NT2/D1 (cell line): Measurements from ENCODE around the gene OR2V1.
"Not testable (repeated sequence)": the region's sequence is repeated elsewhere in the genome, so short reads cannot be mapped to it uniquely, and the experiment has no call there.

ENCODE experiments used
- DNase-seq: peaks from one replicate; pipeline ENCODE4 v3.0.0-alpha.2; 2011; ENCODE audit warnings: low read depth, low spot score
- H3K27me3 ChIP-seq: 2 replicates; pipeline ENCODE4 v1.6.0; 2011; ENCODE audit warnings: mild to moderate bottlenecking; ENCODE audit not compliant: insufficient read length, insufficient read depth
- H3K36me3 ChIP-seq: 2 replicates; pipeline ENCODE4 v1.6.1; 2011; ENCODE audit warnings: mild to moderate bottlenecking, low read length, mixed read lengths; ENCODE audit not compliant: insufficient read depth, insufficient read length
- H3K4me1 ChIP-seq: 2 replicates; pipeline ENCODE4 v1.5.1; 2011; ENCODE audit not compliant: insufficient read depth, insufficient read length
- H3K4me3 ChIP-seq: 2 replicates; pipeline ENCODE4 v1.5.1; 2011; ENCODE audit warnings: low read depth; ENCODE audit not compliant: insufficient read length
- H3K9ac ChIP-seq: 2 replicates; pipeline ENCODE4 v1.6.0; 2011; ENCODE audit warnings: low read depth; ENCODE audit not compliant: insufficient read length
- H3K9me3 ChIP-seq: 2 replicates; pipeline ENCODE4 v1.5.1; 2011; ENCODE audit warnings: mild to moderate bottlenecking, low read length; ENCODE audit not compliant: insufficient read depth
- SUZ12 ChIP-seq: IDR thresholded peaks from 2 replicates; pipeline ENCODE4 v1.6.1; 2011; ENCODE audit not compliant: insufficient read length, insufficient read depth; ENCODE audit errors: extremely low read depth
- YY1 ChIP-seq: IDR thresholded peaks from 2 replicates; pipeline ENCODE4 v1.6.1; 2011; ENCODE audit not compliant: insufficient read length, insufficient read depth
- ZNF274 ChIP-seq: IDR thresholded peaks from 2 replicates; pipeline ENCODE4 v1.6.1; 2011; ENCODE audit warnings: mild to moderate bottlenecking, low read depth, low read length

The OR2V1 gene

DNA sequence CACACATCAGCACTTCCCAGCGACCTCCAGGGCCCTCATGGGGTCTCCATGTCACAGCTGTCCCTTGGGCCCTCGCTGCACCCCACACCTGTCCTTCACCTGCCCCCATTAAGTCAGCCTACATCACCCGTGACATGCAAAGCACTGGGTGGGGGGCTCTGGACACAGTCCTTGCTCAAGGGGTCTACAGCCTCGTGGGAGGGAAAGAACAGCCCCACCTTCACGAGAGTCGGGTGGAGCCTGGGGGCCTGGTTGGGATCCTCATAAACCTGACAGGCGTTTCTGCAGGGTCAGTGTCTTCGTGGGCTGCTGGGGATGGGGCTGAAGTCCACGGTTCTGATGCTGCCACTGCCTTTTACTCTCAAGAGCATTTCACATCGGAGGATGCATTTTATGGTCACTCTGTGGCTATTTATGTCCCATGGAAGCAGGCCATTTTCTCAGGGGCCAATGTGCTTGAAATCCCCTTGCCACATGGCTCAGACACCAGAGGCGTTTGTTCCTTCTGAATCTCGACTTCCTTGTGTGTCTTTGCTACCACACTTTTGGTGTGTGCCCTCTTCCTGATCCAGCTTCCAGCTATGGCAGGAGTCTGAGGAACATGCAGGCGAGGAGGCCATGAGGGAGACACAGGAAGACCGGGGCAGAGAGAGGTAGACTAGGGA lies at the start of gene OR2V1:
OR2V1 (minus strand) TSS at position 338 of the 665 bp plus-strand sequence. CDS start 5,865 bp downstream, outside the sequence.
- Histone ChIP-seq H3K4me3 (no peak within 1 kb of the TSS), H3K27me3 (no peaks in the 10 kb centered on the region), H3K4me1 (no peaks in the 10 kb centered on the region), H3K9ac (no peak within 1 kb of the TSS), H3K9me3 (no peaks in the 10 kb centered on the region), H3K36me3 (no peaks in the 10 kb centered on the region)
- DNase-seq, result no peak
- TF ChIP-seq ZNF274 (no peak), YY1 (no peak), SUZ12 (no peak)

DNA sequence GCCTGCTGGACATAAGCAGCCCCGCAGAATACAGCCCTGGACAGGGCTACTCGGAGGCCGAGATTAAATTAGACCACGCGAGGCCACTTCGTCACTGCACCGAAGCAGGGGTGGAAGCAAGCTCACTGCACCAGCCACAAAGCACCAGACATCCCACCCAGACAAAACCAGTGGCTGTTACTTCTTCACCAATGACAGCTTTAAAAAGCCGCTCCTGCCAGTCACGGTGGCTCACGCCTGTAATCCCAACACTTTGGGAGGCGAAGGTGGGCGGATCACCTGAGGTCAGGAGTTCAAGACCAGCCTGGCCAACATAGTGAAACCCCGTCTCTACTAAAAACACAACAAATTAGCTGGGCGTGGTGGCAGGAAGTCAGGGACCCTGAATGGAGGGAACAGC lies 46.6 kb upstream of the OR2V1 start:
- peaks cover 13% of the 10 kb centered on the region; the same call in 1 of the 2 replicates for H3K9me3 ChIP-seq
- H3K4me1 ChIP-seq, DNase-seq, H3K9ac ChIP-seq, H3K4me3 ChIP-seq, H3K36me3 ChIP-seq, H3K27me3 ChIP-seq: not testable (repeated sequence)

DNA sequence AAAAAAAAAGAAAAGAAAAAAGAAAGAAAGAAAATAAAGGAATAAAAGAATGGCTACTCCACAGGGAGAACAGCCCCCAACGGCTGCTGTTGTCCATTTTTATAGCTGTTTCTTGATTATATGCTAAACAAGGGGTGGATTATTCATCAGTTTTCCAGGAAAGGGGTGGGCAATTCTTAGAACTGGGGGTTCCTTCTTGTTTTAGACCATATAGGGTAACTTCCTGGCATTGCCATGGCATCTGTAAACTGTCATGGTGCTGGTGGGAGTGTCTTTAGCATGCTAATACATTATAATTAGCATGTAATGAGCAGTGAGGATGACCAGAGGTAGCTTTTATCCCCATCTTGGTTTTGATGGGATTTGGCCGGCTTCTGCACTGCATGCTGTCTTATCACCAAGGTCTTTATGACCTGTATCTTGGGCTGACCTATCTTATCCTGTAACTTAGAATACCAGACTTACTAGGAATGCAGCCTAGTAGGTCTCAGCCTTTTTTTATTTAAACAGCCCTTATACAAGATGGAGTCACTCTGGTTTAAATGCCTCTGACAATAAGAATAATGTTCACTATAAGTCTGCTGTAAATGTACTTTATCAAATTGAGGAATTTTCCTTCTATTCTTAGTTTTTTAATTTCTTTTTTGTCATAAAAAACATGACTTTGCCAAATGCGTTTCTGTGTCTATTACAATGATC lies 45.4 kb upstream of the OR2V1 start:
- H3K36me3 ChIP-seq, result no peaks in the 10 kb centered on the region
- H3K9ac ChIP-seq, result no peak overlapping the region
- H3K9me3 ChIP-seq, result peaks cover 2% of the 10 kb centered on the region; the same call in 1 of the 2 replicates
- no peaks in the 10 kb centered on the region for H3K4me1 ChIP-seq
- H3K4me3 ChIP-seq, result no peak overlapping the region
- TF ChIP-seq ZNF274, result no peak
- TF ChIP-seq YY1, result no peak
- TF ChIP-seq SUZ12, result no peak
- no peak for DNase-seq
- H3K27me3 ChIP-seq, result peaks cover 19% of the 10 kb centered on the region

- Histone ChIP-seq H3K27me3 (peaks cover 35% of the 10 kb centered on the region), H3K4me3 (peak overlapping the region; percentile 49), H3K4me1 (no peaks in the 10 kb centered on the region), H3K9ac (peak overlapping the region; percentile 67), H3K36me3 (no peaks in the 10 kb centered on the region), H3K9me3 (no peaks in the 10 kb centered on the region)
- no peak for DNase-seq
- TF ChIP-seq YY1 (no peak), ZNF274 (no peak), SUZ12 (no peak)
Measured at GRCh38 chr5:181173420-181174342, 42.7 kb upstream of the OR2V1 start.

DNA sequence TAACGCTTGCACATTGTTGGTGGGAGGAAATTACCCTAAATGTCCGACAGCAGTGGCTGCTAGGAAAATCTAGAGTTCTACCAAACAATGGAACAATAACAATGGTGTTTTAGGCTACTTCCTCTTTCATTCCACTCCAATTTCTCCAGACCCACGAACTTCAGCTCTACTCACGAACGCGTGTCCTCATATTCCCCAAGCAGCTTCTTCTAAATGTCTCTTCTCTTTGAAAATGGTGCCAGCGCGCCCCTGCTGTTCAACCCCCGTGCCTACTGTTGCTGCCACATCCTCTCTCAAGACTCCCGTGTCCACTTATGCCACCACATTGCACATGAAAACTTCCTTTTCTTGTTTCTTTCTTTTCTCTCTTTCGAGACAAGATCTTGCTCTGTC lies 42.1 kb upstream of the OR2V1 start:
- H3K4me3 ChIP-seq, result peak overlapping the region; percentile 27
- no peaks in the 10 kb centered on the region for H3K4me1 ChIP-seq
- H3K9me3 ChIP-seq, result no peaks in the 10 kb centered on the region
- H3K36me3 ChIP-seq, result no peaks in the 10 kb centered on the region
- H3K9ac ChIP-seq, result no peak overlapping the region
- no peak for DNase-seq
- peaks cover 35% of the 10 kb centered on the region for H3K27me3 ChIP-seq
- no peak for TF ChIP-seq ZNF274
- TF ChIP-seq YY1, result no peak
- TF ChIP-seq SUZ12, result no peak

GRCh38 chr5:181171782-181172181 lies 40.8 kb upstream of the OR2V1 start:
- DNase-seq, result no peak
- H3K9ac ChIP-seq, result no peak overlapping the region
- no peak for TF ChIP-seq ZNF274
- TF ChIP-seq SUZ12, result no peak
- no peak for TF ChIP-seq YY1
- H3K9me3 ChIP-seq, result no peaks in the 10 kb centered on the region
- H3K4me1 ChIP-seq, result no peaks in the 10 kb centered on the region
- peaks cover 35% of the 10 kb centered on the region for H3K27me3 ChIP-seq
- no peaks in the 10 kb centered on the region for H3K36me3 ChIP-seq
- H3K4me3 ChIP-seq, result no peak overlapping the region

DNA sequence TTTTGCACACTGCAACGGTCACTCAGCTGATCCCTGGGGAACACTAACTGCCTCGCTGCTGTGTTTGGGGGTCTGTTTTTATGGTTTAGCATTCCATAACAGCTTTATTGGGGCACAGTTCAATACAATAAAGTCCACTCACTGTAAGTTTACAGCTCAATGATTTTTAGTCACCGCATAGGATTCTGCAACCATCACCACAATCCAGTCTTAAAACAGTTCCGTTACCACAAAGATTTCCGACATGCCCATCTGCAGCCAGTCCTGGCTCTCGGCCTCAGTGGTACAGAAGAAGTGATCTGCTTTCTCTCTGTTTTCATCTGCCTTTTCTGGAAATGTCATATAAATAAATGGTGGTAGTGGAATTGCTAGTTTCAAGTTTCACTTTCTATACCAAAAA lies 40.0 kb upstream of the OR2V1 start:
- TF ChIP-seq ZNF274, result no peak
- TF ChIP-seq YY1, result no peak
- TF ChIP-seq SUZ12, result no peak
- Histone ChIP-seq H3K9ac (no peak overlapping the region), H3K27me3 (peaks cover 35% of the 10 kb centered on the region), H3K9me3 (no peaks in the 10 kb centered on the region), H3K4me1 (no peaks in the 10 kb centered on the region), H3K36me3 (no peaks in the 10 kb centered on the region), H3K4me3 (peak overlapping the region; percentile 66)
- DNase-seq, result no peak
